Measurements from ENCODE around the gene LILRB2.
"Not testable (repeated sequence)": the region's sequence is repeated elsewhere in the genome, so short reads cannot be mapped to it uniquely, and the experiment has no call there.

GRCh38 chr19:54285427-54286056, 4.6 kb upstream of the LILRB2 start:
- not testable (repeated sequence) for TF ChIP-seq CTCF (conservative IDR thresholded peaks at IDR 0.05 in 1 of 2, IDR thresholded peaks at IDR 0.05 in 1 of 2; ENCODE audit: extremely low read depth in 1 of 2, insufficient read depth in 1 of 2, low read depth in 1 of 2, low read length in 2 of 2); EZH2 (IDR thresholded peaks at IDR 0.05; ENCODE audit: borderline replicate concordance, low read length)
